WERI-Rb-1 (cell line): ENCODE data around the gene GATA3.

ENCODE experiments used
- DNase-seq: peaks from one replicate; pipeline ENCODE4 v3.0.0-alpha.2; 2020
- H3K27ac ChIP-seq: fragments of 250-450 bp; sonication (Bioruptor Pico); 2 replicates; pipeline ENCODE4 v1.5.1; 2020; ENCODE audit warnings: mild to moderate bottlenecking, moderate library complexity
- H3K27me3 ChIP-seq: fragments of 250-450 bp; sonication (Bioruptor Pico); 2 replicates; pipeline ENCODE4 v1.5.1; 2021; ENCODE audit warnings: mild to moderate bottlenecking, low read depth, moderate library complexity; ENCODE audit not compliant: insufficient read depth, severe bottlenecking
- H3K36me3 ChIP-seq: fragments of 250-450 bp; sonication (Bioruptor Pico); 2 replicates; pipeline ENCODE4 v1.5.1; 2020; ENCODE audit warnings: mild to moderate bottlenecking, moderate library complexity
- H3K4me3 ChIP-seq: 2 replicates; pipeline ENCODE4 v1.5.1; 2011; ENCODE audit warnings: low read depth, mild to moderate bottlenecking, control low read depth, low read length
- H3K9me3 ChIP-seq: fragments of 250-450 bp; sonication (Bioruptor Pico); 2 replicates; pipeline ENCODE4 v1.5.1; 2021; ENCODE audit warnings: mild to moderate bottlenecking, moderate library complexity; ENCODE audit not compliant: severe bottlenecking
- CTCF ChIP-seq: IDR thresholded peaks from 2 replicates; pipeline ENCODE4 v1.5.1; 2011; ENCODE audit warnings: low read depth, mild to moderate bottlenecking, control low read depth, inconsistent platforms, low read length

GATA3 gene

GRCh38 chr10:8041284-8041991 lies 13.1 kb upstream of the GATA3 start:
- no peak for TF ChIP-seq CTCF
- H3K27me3 ChIP-seq, result peaks cover 68% of the 10 kb centered on the region
- H3K9me3 ChIP-seq, result no peaks in the 10 kb centered on the region
- DNase-seq, result no peak
- H3K27ac ChIP-seq, result no peak overlapping the region
- H3K36me3 ChIP-seq, result no peaks in the 10 kb centered on the region
- no peak overlapping the region for H3K4me3 ChIP-seq

GRCh38 chr10:8041992-8042720 lies 12.3 kb upstream of the GATA3 start:
- no peaks in the 10 kb centered on the region for H3K36me3 ChIP-seq
- H3K27me3 ChIP-seq, result peaks cover 68% of the 10 kb centered on the region
- H3K4me3 ChIP-seq, result no peak overlapping the region
- no peak overlapping the region for H3K27ac ChIP-seq
- DNase-seq, result no peak
- no peak for TF ChIP-seq CTCF
- no peaks in the 10 kb centered on the region for H3K9me3 ChIP-seq

- Histone ChIP-seq H3K27me3 (peaks cover 75% of the 10 kb centered on the region), H3K27ac (no peak overlapping the region), H3K36me3 (no peaks in the 10 kb centered on the region), H3K9me3 (no peaks in the 10 kb centered on the region), H3K4me3 (no peak overlapping the region)
- DNase-seq, result no peak
- TF ChIP-seq CTCF, result no peak
Observed at GRCh38 chr10:8042721-8043568, 11.5 kb upstream of the GATA3 start.

- Histone ChIP-seq H3K36me3 (no peaks in the 10 kb centered on the region), H3K4me3 (no peak overlapping the region), H3K27ac (no peak overlapping the region), H3K27me3 (peaks cover 74% of the 10 kb centered on the region), H3K9me3 (no peaks in the 10 kb centered on the region)
- DNase-seq, result no peak
- no peak for TF ChIP-seq CTCF
Observed at GRCh38 chr10:8043569-8044306, 10.8 kb upstream of the GATA3 start.

- DNase-seq, result no peak
- Histone ChIP-seq H3K27ac (no peak overlapping the region), H3K4me3 (no peak overlapping the region), H3K9me3 (no peaks in the 10 kb centered on the region), H3K27me3 (peaks cover 75% of the 10 kb centered on the region), H3K36me3 (no peaks in the 10 kb centered on the region)
- no peak for TF ChIP-seq CTCF
Observed at GRCh38 chr10:8044331-8044907, 10.1 kb upstream of the GATA3 start.
